ENCODE data around the gene LIM2. TPM values are rescaled to one million over a fixed set of nuclear protein-coding genes. Genes with fewer than 3 reads are reported as not detected.

Gene LIM2
- total and polyA plus RNA-seq, 2 experiments from 2014 or later = not detected

- Histone ChIP-seq H3K36me3 (no peaks in the 10 kb centered on the region), H3K27me3 (no peaks in the 10 kb centered on the region), H3K4me1 (ENCODE audit: low read depth) (peaks cover 16% of the 10 kb centered on the region), H3K27ac (peak overlapping the region; percentile 77), H3K9me3 (ENCODE audit: low read depth) (no peaks in the 10 kb centered on the region), H3K4me3 (peak overlapping the region; percentile 28)
- peak; percentile 99 for DNase-seq (ENCODE audit: low read depth in 1 of 2, low spot score in 1 of 2)
- TF ChIP-seq, protein P1, sequence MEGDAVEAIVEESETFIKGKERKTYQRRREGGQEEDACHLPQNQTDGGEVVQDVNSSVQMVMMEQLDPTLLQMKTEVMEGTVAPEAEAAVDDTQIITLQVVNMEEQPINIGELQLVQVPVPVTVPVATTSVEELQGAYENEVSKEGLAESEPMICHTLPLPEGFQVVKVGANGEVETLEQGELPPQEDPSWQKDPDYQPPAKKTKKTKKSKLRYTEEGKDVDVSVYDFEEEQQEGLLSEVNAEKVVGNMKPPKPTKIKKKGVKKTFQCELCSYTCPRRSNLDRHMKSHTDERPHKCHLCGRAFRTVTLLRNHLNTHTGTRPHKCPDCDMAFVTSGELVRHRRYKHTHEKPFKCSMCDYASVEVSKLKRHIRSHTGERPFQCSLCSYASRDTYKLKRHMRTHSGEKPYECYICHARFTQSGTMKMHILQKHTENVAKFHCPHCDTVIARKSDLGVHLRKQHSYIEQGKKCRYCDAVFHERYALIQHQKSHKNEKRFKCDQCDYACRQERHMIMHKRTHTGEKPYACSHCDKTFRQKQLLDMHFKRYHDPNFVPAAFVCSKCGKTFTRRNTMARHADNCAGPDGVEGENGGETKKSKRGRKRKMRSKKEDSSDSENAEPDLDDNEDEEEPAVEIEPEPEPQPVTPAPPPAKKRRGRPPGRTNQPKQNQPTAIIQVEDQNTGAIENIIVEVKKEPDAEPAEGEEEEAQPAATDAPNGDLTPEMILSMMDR (IDR thresholded peaks at IDR 0.05; ENCODE audit: low read depth, low read length) = peak; percentile 8
These were observed 6.5 kb upstream of the LIM2 start for GRCh38 chr19:51394050-51394836.

- Histone ChIP-seq H3K27me3 (no peaks in the 10 kb centered on the region), H3K36me3 (no peaks in the 10 kb centered on the region), H3K9me3 (ENCODE audit: low read depth) (no peaks in the 10 kb centered on the region), H3K4me1 (ENCODE audit: low read depth) (peaks cover 9% of the 10 kb centered on the region), H3K4me3 (no peak overlapping the region), H3K27ac (no peak overlapping the region)
- TF ChIP-seq, protein P1 (IDR thresholded peaks at IDR 0.05; ENCODE audit: low read depth, low read length) = no peak
- DNase-seq (ENCODE audit: low read depth in 1 of 2, low spot score in 1 of 2) = no peak
These were observed 4.9 kb upstream of the LIM2 start for GRCh38 chr19:51392701-51393100.

DNA sequence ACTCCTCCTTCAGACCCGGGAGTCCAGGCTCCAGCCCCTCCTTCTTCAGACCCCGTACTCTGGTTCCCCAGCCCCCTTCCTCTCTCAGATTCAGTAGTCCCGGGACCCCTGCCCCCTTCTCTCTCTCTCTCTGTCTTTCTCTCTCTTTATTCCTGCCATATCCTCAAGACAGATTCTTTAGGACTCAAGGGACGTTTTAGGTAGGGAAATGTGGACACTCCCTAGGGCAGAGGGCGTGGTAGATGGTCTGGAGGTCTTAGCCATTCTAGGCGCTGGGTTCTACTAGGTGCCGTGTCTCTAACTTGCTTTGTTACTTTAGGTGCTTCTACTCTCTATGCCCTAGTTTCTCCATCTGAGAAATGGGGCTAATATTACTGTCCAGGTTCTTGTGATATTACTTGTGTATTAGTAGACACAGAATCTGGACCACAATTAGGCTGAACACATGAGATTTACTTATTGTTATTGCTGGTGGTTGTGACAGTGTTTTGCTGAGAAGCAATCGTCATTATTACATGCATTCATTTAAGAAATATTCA is 3.4 kb upstream of the LIM2 start:
- TF ChIP-seq, protein P1 (IDR thresholded peaks at IDR 0.05; ENCODE audit: low read depth, low read length) = no peak
- H3K27ac ChIP-seq = no peak overlapping the region
- H3K9me3 ChIP-seq (ENCODE audit: low read depth) = no peaks in the 10 kb centered on the region
- DNase-seq (ENCODE audit: low read depth in 1 of 2, low spot score in 1 of 2) = no peak
- no peaks in the 10 kb centered on the region for H3K36me3 ChIP-seq
- H3K4me1 ChIP-seq (ENCODE audit: low read depth) = peaks cover 3% of the 10 kb centered on the region
- H3K4me3 ChIP-seq = no peak overlapping the region
- H3K27me3 ChIP-seq = no peaks in the 10 kb centered on the region

DNA sequence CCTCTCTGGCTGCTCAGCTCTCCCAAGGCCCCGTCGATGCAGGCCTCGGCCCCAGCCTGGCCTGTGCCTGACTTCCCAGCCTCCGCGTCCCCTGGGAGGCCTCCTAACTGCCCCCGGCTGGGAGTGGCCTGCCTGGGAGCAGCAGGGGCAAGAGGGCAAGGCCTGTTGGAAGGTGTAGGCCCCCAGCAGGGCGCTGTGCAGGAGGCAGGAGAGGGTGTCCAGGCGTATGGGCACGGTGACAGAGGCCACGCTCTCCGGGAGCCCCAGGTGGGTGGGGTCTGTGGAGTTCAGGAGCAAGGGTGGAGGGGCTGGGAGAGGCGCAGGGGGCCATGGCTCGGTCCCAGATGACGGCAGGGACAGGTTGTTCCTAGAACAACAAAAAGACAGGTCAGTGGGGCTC is 1.4 kb upstream of the LIM2 start:
- H3K4me1 ChIP-seq (ENCODE audit: low read depth) = peaks cover 3% of the 10 kb centered on the region
- no peak for DNase-seq (ENCODE audit: low read depth in 1 of 2, low spot score in 1 of 2)
- TF ChIP-seq, protein P1 (IDR thresholded peaks at IDR 0.05; ENCODE audit: low read depth, low read length) = no peak
- no peaks in the 10 kb centered on the region for H3K27me3 ChIP-seq
- no peaks in the 10 kb centered on the region for H3K36me3 ChIP-seq
- no peak overlapping the region for H3K27ac ChIP-seq
- no peaks in the 10 kb centered on the region for H3K9me3 ChIP-seq (ENCODE audit: low read depth)
- H3K4me3 ChIP-seq = no peak overlapping the region

GRCh38 chr19:51386882-51387520 is 773 bp downstream of the LIM2 start:
- no peaks in the 10 kb centered on the region for H3K36me3 ChIP-seq
- DNase-seq (ENCODE audit: low read depth in 1 of 2, low spot score in 1 of 2) = no peak
- H3K4me1 ChIP-seq (ENCODE audit: low read depth) = no peaks in the 10 kb centered on the region
- H3K9me3 ChIP-seq (ENCODE audit: low read depth) = no peaks in the 10 kb centered on the region
- no peak overlapping the region for H3K4me3 ChIP-seq
- no peaks in the 10 kb centered on the region for H3K27me3 ChIP-seq
- H3K27ac ChIP-seq = no peak overlapping the region
- TF ChIP-seq, protein P1 (IDR thresholded peaks at IDR 0.05; ENCODE audit: low read depth, low read length) = no peak

Measured in cardiac muscle cell (in vitro differentiated cells and primary cell).